Stimulated activated CD4-positive, alpha-beta T cell treated with anti-CD3 and anti-CD28 coated beads, Interleukin-12 subunit alpha, Interleukin-12 subunit beta, amount 100 ng/mL, for 48 hours (primary cell): ENCODE measurements around the gene TRIM29.

Experiments
- DNase-seq, 3 donors: peaks; one replicate each; pipeline ENCODE4 v3.0.0-alpha.2; 2020; ENCODE audit warnings: low read depth in 2 of 3, low spot score in 1 of 3

Gene TRIM29

DNA sequence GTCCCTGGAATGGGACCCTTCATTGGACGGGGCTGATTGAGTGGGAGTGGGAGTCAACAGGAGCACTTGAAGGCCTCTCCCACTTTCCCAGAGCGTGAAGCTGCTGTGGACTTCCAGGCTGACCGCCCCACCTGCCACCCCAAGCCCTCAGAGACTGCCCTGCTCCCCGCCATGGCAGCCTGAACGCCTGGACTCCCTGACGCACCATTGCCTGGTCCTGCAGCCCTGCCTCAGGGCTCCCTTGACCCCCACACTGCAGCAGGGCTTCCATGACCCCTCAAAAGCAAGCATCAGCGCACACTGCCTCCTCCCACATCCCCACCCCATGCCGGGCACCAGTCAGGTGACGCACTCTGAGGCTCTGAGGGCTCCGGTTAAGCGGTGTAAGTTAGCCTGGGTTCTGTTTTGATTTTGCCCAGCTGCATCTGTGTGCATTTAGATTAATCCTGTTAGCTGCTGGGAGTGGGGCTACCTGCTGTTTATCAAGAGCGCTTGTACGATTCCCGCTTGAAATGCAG lies 39.4 kb downstream of the TRIM29 start:
- DNase-seq = no peak

GRCh38 chr11:120097721-120098385 lies 40.1 kb downstream of the TRIM29 start:
- DNase-seq = no peak

- no peak for DNase-seq
Measured at GRCh38 chr11:120096369-120097191, 41.3 kb downstream of the TRIM29 start.

DNA sequence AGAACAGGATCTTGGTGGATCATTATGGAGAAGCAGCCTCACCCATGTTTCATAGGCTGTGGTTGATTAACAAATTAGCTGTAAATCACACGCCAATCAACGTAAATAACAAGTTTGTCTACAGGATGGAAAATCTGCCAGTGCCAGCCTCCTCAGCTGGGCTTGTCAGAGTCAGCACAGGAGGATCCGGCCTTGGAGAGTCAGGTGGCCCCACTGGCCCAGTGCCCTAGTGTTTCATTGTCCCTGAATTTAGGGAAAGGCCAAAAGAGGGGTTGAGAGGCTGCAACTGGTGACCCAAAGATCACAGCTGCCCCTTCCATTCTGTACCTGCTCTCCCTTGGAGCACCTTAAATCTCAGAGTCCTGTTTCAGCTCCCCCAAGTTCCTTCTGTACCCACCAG lies 42.4 kb downstream of the TRIM29 start:
- DNase-seq = no peak

GRCh38 chr11:120091701-120092100 lies 46.2 kb downstream of the TRIM29 start:
- DNase-seq = no peak

GRCh38 chr11:120091121-120091520 lies 46.8 kb downstream of the TRIM29 start:
- DNase-seq = no peak

DNA sequence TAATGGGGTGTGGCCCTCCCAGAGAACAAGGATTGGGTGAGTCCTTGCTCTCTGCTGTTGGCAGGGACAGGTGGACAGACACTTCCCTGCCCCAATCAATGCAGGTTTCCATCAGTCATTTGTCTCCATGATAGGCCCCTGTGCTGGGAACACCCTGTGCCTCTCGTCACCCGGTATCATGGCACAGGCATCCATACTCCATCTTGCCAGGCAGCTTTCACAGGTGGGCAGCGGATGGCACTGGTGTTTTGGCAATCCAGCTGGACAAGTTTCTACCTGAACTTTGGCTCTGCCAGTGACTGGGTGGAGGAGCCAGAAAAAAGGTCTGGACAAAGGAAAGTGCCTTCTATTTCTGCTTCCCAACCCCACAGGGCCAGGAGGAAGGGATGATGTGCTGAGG lies 47.5 kb downstream of the TRIM29 start:
- no peak for DNase-seq

GRCh38 chr11:120089036-120090001 lies 48.6 kb downstream of the TRIM29 start:
- DNase-seq = no peak

- no peak for DNase-seq
Measured at GRCh38 chr11:120088056-120088455, 49.9 kb downstream of the TRIM29 start.

GRCh38 chr11:120086651-120087050 lies 51.3 kb downstream of the TRIM29 start:
- DNase-seq = no peak

DNA sequence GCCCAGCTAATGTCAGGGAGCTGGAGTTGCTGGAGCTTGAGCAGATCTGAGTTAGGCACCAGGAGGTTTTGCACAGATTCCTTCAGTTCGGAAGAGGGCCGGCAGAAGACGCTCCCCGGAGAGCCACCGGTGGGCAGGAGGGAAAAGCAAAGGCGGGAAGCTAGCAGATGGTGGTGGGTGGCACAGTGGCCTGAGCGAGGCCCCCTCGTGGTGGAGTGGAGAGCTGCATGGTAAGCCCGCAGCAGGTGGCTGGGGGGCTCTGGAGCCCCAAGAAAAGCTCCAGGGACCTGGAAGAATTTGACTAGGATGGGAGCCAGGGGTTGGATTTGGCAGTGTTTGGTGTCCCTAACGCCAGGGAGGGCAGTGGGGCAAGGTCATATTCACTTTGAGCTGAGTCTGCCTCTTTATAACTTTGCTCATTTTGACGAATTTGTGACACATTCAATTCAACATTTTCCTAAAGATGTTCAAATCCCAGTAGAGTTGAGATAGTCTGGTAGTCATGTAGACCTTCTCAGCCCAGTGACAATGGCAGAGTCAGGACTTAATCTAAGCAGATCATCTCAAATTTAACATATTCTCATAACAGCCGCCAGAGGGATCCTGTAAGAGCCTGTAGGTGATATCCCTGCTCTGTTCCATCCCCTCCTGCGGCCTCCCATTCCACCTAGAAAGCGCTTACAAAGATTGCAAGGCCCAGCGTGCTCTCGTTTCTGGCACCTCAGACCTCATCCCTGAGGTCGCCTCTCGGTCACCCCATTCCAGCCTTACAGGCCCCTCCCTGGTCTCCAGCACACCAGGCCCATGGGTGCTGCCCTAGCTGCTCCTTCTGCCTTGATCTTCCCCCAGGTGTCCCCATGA lies 57.9 kb downstream of the TRIM29 start:
- no peak for DNase-seq

DNA sequence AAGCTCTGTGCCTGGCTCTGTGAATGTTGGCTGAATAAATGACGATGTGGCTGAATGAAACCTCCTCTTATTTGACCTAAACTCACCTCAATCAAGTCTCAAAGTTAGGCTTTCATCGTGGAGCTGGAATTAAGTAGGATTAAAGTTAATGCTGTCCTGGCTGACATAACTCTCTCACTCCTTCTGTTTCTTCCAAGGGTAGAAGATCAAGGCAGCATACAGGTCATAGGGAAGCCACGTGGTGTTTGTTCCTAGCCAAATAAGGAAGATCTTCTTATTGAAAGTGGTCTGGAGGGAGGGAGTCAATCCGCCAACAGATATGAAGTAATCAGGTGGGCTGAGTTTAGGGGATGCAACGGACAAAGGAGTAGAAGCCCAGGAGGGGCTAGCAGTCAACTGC lies 59.5 kb downstream of the TRIM29 start:
- DNase-seq = no peak

DNA sequence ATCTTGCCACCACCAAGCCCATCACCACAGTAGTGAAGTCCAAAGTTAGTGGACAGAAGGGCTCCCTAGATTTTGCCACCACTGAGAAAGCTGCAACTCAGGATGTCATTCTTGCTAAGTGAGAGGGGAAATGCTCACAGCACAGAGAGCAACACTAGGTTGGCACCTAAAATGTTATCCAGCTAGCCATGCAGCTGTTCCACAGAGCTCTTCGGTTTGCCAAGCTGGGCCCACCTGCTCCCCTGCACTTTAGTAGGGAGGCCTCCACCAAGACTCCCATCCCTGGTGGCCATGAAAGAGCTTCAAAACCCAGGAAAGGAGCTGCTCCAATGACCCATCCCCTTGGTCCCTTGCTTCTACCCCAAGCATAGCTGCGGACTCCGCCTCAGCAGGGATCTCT lies 63.8 kb downstream of the TRIM29 start:
- DNase-seq = no peak

DNA sequence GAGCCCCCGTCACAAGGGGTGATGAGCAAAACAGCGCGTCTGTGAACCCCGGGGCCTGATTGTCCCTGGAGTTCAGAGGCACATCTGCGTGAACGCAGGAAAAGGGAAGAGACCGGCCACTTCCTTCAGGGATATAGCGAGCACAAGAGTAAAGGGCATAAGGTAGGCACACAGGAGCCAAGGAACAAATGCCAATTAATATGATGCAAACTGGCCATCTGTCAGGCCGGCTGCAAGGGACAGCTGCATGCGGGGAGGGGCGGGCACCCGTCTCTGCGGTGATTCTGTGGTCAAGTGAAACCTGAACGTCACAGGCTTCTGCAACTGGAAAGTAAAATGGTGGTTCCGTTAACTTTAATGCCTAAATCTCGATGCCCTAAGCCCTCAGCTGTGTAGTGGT lies 64.7 kb downstream of the TRIM29 start:
- no peak for DNase-seq

- DNase-seq = no peak
Measured at GRCh38 chr11:120068114-120068573, 69.8 kb downstream of the TRIM29 start.

DNA sequence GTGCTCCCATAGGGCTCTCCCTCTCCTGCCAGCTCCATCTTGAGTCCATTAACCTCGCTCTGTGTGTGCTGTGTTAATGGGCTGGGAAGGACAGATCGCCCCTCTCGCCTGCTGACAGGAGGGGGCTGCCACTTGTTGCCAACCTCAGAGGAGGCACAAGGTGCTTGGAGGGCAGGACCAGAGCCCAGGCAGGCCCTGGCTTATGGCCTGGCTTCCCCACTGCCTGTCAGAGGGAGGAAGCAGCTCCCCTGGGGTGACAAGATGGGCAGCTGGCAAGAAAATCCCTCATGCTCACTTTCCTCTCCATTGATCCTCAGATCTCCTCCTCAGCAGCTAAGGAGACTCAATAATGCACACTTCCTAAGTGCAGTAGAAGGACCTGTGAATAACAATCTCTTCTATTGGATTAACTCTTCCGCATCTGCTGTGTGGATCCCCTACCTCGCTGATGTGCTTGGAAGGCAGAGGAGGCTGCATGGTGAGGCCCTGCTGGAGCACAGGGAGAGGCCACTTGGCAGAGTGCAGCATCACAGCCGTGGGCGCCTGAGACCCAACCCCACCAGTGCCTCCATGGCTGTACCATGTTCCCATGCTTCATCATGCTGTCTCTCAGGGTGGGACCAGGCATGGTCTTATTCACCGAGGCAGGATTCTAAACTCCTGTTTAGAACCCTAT lies 70.3 kb downstream of the TRIM29 start:
- DNase-seq = no peak

DNA sequence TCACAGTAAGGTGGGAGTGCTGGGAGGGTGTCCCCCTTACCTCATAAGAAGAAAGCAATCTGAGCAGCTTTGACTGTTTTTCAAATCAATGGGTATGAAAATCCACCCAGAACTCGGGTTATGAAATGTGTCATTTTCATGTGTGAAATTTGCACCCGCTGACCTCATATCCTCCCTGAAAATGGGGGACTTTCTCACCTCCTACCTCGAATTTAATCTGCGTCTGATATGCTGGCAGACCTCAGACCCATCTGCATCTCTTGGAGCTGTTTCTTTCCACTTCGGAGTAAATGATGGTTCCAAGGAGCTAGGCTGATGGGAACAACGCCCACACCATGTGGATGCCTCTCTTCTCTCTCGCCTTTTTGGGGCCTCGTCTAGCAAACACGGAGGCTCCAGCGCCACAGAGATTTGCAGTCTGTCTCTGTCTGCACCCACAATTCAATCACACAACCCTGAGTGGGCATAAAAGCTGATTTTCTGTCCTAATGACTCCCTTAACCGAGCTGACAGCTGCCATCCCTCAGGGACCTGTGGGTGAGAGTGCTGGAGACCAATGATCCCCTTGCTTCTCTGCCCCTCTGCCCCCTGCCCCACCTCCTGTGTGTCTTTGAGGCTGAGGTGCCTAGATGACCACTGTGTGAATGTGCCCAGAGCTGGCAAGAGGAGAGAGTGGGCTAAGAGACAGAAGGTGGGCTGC lies 71.0 kb downstream of the TRIM29 start:
- no peak for DNase-seq

GRCh38 chr11:120065876-120066275 lies 72.0 kb downstream of the TRIM29 start:
- no peak for DNase-seq

DNA sequence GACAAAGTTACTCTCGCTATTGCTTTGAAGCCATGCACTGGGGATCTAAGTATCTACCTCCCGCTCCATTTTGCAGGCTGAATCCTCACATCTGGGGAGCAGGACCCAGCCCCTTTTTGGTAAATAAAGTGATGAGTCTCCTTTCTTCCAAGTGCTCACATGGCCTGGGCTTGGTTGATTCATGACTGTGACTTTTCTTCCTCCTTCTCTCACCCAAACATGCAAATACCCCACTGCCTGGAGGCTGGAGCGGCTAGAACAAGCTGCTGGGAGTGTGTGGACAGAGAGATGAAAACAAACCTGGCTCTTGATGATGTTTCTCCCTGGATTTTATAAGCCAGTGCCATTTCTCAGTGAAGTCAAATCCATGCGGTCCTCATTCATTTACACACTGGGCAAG lies 72.7 kb downstream of the TRIM29 start:
- DNase-seq = no peak
